NB4 (cell line): Measurements from ENCODE around the gene RNF11.

ENCODE experiments used
- TF ChIP-seq, protein P1 (sequence below): IDR thresholded peaks from 2 replicates; pipeline ENCODE4 v1.6.1; 2011; ENCODE audit warnings: low read depth, low read length
- TF ChIP-seq, protein P2 (sequence below): IDR thresholded peaks from one replicate; pipeline ENCODE4 v1.5.1; 2012; ENCODE audit warnings: low read depth, low read length

DNA sequence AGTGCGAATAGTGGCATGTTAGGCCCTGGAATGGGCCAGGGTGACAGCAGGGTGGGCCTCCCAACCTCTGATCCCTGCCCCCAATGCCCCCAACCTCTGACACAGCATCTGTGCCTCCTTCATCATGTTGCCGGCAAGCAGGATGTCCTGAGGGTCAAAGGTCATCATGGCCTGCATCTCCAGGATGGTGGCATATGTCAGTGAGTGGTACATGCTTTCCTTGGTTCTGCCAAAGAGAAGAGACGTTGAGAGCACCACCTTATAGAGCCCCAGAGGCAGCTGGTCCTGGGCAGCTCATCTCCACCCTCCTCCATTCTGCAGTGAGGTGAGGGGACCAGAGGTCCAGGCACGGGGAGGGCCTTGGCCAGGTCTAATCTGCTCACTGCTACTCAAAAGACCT, 76.6 kb downstream of the RNF11 start:
- TF ChIP-seq, protein P1, sequence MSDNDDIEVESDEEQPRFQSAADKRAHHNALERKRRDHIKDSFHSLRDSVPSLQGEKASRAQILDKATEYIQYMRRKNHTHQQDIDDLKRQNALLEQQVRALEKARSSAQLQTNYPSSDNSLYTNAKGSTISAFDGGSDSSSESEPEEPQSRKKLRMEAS, result no peak
- TF ChIP-seq, protein P2, sequence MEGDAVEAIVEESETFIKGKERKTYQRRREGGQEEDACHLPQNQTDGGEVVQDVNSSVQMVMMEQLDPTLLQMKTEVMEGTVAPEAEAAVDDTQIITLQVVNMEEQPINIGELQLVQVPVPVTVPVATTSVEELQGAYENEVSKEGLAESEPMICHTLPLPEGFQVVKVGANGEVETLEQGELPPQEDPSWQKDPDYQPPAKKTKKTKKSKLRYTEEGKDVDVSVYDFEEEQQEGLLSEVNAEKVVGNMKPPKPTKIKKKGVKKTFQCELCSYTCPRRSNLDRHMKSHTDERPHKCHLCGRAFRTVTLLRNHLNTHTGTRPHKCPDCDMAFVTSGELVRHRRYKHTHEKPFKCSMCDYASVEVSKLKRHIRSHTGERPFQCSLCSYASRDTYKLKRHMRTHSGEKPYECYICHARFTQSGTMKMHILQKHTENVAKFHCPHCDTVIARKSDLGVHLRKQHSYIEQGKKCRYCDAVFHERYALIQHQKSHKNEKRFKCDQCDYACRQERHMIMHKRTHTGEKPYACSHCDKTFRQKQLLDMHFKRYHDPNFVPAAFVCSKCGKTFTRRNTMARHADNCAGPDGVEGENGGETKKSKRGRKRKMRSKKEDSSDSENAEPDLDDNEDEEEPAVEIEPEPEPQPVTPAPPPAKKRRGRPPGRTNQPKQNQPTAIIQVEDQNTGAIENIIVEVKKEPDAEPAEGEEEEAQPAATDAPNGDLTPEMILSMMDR, result no peak
